ENCODE data around the gene HMGXB4.

Gene HMGXB4

DNA sequence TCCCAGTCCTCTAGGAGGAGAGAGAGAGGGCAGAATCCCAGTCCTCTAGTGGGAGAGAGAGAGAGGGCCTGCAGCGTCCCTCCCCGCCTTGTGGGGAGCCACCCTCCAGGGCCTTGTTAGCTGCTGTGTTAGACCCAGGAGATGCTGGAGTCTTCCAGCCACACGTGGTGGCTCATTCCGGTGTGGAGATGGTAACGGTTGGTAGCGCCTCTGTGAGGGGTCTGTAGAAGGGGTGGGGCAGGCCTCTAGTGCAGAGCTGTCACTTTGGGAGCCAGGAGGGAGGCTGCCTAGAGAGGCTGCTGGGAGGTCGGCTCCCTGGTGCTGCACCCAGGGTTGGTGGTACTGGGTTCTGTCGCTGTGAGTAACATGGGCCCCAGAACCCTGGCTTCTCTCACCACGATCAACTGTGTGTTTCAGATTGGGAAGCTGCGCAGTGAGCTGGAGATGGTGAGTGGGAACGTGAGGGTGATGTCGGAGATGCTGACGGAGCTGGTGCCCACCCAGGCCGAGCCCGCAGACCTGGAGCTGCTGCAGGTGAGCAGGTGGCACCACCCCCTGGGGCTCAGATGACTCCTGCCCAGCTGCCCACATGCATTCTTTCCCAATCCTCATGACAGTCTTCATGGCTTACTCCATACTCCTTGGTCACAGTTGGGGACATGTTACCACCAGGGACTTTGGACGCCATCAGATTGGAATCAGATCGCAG, 69.7 kb downstream of the HMGXB4 start:
- DNase-seq (ENCODE audit: low spot score), result no peak

DNA sequence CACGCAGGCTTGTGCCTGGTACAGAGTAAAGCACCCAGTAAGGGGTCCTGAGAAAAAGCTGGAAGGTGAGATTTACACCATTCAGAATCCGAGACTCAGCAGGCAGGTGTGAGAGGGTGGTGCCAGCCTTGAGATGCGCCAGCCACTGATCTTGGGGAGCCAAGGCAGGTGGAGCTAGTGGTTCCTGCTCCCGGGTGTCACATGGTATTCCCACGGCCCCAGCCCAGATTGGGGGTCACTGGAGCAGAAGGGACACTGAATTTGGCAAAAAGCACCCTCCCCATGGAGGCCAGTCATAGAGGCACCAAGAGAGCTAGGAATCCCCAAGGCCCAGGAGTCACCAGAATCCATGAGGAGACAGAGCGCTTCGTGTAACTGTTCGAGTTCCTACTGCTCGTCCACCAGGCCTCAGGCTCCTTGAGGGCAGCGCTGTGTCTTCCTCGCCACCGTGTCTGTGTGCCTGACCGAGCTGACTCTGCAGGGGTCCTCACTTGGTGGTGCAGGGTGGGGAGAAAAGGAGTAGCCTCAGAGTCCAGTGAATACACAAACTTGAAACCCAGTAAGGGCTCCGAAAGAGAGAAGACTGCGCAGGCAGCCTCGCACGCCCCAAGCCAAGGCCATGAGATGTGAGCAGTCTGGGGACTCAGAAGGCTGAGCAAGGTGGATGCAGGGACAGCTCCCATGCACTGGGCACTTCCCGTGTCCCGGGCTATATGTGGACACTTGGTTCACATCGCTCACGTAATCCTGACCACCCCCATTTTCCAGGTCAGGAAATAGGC, 70.6 kb downstream of the HMGXB4 start:
- no peak for DNase-seq (ENCODE audit: low spot score)

DNA sequence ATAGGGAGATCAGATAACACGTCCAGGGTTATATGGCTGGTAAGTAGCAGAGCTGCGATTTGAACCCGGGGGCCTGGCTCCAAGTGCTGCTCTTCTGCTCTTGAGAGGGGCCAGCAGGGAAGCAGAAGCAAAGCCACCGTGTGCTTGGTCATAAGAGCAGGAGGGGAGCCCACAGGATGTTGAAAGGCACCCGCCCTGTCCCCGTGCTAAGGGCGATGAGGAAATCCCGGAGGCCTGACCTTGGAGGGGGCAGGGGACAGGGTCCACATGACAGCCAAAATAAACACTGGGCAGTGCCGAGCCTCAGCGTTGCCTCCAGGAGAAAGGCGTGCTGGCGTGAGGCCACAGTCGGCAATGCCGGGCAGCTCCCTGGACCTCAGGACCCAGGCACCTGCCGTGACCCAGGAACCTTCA, 71.2 kb downstream of the HMGXB4 start:
- DNase-seq (ENCODE audit: low spot score), result no peak

DNA sequence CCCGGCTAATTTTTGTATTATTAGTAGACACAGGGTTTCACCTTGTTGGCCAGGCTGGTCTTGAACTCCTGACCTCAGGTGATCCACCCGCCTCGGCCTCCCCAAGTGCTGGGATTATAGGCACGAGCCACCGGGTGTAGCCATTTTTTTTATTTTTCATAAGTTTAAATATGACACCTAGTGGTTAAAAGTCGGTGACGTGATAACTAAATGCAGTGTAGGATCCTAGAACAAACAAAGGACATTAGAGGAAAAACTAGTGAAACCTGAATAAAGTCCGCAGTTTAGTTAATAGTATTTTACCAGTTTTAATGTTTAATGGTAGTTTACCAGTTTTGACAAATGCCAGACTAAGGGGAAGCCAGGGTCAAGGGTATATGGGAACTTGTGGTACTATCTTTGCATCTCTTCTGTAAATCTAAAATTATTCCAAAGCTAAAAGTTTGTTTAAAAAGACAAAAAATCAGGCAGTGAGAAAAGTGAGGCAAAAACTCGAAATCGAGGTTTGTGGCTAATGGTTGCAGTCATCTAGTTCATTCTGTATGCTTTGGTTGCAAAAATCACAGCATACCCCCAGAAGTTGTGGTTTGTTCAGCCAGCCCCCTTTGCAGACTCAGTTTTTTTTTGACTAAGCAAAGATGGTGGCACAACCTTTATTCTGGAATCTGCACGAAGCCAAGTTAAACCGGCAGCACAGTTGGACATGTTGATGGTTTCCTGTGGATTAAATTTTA, 72.0 kb downstream of the HMGXB4 start:
- DNase-seq (ENCODE audit: low spot score), result no peak

DNA sequence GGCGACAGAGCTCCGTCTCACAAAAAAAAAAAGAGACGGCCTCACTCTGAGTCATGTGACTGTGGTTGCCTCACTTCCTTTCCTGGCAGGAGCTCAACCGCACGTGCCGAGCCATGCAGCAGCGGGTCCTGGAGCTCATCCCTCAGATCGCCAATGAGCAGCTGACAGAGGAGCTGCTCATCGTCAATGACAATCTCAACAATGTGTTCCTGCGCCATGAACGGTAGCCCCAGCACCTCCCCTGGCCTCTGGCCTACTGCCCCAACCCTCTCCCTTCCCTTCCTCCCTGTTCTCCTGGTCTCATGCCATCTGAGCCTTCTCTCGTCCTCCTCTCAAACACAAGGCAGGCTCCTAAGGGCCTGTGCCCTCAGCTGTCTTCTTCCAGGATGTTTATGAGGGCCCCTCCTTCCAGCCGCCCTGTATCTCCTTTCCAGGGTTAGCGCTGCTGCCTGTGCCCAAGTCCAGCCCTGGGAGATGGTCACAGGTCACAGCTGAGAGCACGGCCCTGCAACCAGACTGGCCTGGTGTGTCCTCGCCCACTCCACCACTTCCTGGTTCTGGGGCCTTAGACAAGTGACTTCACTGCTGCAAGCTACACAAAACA, 73.1 kb downstream of the HMGXB4 start:
- DNase-seq (ENCODE audit: low spot score), result no peak

DNA sequence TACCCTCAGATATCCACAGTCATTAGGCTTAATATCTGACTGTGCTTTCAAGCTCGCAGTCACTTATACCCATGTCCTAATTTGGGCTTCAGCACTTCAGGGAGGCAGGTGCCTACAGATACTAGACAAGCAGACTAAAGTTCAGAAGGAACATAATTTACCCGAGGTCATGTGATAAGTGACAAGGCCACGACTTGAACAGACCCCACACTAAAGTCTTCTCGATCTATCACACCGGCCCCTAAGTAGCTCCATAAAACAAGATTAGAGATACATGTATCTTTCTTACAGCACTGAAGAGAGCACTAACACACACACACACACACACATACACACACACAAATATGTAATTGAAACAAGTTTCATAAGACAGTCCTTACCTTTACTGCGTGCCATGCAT, 75.0 kb downstream of the HMGXB4 start:
- no peak for DNase-seq (ENCODE audit: low spot score)

DNA sequence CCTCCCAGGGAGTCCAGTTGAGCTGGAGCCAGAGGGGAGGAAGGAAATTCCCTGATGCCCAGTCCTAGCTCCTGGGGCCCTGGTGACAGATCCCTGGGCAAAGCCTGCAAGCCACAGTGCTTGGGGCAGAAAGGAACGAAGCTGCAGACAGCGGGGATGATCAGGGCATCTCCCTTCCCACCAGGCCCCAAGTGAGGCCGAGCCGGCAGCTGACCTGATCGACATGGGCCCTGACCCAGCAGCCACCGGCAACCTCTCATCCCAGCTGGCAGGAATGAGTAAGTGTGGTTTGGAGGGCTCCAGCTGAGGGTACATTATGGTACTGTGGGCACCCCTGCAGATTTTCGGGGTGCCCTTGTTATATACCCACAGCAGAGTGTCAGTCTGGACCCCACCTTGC, 75.9 kb downstream of the HMGXB4 start:
- no peak for DNase-seq (ENCODE audit: low spot score)

DNA sequence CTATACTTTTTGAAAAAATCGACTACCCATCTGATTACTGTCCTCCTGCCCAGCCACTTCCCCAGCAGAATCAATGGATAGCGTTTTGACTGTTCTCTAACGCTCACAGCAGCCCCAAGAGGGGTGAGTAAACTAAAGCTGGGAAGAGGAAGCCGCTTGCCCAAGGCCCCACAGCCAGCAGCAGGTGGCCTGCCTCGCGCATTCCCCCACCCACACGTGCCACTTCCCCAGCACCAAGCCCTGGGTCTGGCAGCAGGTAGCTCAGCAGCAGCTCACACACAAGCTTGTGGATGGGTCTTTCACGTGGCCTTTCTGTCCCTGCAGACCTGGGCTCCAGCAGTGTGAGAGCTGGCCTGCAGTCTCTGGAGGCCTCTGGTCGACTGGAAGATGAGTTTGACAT, 76.7 kb downstream of the HMGXB4 start:
- DNase-seq (ENCODE audit: low spot score), result no peak

DNA sequence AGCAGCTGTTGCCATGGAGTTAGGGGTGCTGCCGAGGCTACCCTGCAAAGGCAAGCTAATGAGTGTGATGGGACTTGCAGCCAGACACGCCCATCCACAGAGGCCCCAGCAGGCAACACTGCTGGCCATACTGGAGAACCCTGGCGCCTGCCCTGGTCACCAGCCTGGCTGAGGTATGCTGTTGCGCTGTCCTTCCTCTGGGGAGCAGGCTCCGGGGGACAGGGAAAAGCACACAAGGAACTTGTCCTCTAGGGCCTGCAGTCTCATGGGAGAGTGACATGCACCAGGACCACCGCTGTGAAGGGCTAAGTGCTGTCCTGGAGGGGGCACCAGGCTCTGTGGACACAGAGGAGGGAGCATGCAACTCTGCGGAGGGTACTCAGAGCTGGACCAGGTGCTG, 78.2 kb downstream of the HMGXB4 start:
- DNase-seq (ENCODE audit: low spot score), result no peak

DNA sequence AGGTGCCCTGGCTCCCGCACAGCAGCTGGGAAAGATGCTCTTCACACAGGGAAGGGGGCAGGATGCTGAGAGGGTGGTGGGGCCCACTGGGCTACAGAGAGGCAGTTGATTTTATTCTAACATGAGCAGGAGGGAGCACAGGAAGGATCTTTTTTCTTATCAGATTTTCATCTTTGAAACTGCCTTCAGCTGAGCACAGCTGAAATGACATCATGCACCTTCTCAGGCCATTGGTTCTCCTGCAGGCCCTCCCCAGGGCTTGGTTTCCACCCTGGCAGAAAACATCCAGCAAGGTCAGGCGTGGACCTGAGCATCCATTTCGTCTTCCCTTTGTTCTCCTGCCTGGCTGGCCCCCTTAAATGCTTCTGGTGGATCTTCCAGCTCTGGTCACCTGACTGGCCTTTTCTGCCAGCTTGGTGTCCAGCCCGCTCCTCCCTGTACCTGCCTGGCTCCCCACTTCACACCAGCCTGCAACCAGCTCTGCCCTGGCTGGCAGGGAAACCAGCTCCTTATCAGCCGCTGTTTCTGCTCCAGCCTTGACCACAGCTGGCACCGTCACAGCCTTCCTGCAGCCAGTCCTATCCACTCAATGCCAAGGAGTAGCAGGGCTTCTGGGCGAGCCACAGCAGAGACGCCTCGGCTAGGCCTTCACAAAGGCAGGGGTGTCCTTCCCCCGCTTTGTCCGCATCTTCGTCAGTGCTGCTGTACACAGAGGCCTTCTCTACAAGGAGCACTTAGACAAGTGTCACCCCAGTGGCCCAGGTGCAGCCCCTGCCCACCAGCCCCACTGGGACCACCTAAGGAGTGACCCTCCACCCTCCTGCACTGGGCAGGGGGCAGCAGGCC, 78.9 kb downstream of the HMGXB4 start:
- DNase-seq (ENCODE audit: low spot score), result no peak

DNA sequence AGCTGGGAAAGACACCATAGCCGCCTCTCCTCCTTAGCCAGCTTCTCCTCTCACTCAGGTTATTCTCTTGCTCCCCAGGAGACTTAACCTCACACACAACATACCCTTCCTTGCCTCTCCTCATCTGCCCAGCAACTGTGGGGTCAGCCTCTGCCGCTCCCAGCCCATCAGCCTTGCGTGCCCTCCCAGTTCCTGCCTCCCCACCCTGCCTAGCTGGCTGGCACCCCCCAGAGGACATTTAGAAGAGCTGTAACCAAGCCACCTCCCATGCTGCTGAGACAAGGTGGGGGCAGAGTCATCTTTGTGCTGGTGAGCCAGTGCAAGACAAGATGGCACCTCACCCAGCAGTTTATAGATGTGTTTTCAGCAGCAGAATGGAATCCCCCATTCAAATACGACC, 80.6 kb downstream of the HMGXB4 start:
- DNase-seq (ENCODE audit: low spot score), result peak; percentile 50

DNA sequence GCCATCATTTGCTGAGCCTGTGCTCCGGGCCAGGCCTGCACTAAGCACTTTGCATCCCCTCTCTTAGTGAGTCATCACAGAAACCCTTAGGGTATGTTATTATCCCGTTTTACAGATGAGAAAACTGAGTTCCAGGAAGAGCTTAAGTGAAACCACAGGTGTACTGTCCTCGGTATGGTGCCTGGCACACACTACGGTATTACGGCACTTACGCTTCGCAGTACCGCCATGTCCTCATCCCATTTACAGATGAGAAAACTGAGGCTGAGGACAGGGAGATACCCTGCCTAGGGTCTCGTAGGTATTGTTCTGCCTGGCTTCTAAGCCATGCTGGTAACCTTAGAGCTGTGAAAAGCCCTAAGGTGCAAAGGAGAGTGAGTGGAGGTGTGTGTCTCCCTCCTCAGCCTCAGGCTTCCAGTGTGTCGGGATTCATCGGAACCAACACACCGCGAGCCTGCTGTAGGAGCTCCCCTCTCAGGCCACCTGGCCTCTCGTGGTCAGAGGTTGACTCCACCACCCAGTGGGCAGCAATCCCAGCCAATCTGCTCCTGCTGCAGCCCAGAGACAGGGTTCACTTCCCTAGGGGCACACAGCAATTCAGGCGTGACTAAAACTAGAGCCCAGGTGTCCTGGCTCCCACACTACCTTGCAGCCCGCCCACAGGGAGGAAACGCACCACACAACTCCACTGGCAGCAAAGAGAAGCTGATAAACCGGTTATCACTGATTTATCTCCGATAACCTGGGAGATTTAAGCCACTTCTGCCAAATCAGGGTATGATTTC, 84.0 kb downstream of the HMGXB4 start:
- DNase-seq (ENCODE audit: low spot score), result no peak

DNA sequence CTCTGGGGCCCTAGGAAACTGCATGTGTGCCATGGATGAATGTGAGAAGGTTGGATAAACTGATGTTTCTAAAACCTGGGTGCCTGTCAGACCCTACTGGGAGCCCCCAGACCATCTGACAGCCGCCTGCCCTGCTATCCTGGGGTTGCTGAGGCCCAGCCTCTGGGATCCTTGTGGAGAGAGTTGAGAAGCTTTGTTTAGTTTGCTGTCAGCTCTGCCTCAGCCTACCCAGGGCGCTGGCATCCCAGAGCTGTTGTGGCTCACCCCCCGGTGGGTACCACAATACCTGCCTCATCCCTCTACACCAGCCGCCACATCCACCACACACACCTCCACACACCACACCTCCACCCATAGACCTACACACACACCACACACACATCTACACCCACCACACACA, 85.1 kb downstream of the HMGXB4 start:
- no peak for DNase-seq (ENCODE audit: low spot score)

DNA sequence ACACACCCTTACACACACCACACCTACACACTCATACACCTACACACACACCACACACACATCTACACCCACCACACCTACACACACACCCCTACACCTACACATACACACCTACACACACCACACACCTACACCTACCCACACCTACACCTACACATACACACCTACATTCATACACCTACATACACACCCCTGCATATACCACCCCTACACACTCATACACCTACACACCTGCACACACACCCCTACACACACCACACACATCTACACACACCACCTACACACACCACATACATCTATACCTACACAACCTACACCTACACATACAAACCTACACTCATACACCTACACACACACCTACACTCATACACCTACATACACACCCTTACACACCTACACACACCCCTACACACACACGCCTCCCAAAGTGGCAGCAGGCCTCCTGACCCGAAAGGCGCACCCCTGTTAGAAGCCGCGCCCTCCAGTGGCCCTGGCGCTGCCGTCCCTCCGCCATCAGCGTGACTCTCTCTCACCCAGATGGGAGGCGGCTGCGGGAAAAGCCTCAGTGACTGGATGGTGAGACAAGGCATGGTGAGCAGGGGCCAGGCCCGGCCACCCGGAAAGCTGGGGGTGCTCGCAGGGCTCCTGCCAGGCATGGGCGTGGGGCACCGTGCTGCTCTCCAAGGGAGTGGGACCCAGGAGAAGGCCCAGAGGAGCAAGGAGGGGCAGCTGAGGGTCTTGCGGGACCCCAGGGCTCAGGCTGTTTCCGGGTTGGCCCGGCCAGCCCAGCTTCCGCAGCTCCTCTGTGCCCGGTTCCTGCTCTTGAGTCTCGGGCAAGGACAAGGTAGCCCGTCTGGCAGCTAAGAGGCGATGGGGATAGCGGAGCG, 86.6 kb downstream of the HMGXB4 start:
- DNase-seq (ENCODE audit: low spot score), result no peak

DNA sequence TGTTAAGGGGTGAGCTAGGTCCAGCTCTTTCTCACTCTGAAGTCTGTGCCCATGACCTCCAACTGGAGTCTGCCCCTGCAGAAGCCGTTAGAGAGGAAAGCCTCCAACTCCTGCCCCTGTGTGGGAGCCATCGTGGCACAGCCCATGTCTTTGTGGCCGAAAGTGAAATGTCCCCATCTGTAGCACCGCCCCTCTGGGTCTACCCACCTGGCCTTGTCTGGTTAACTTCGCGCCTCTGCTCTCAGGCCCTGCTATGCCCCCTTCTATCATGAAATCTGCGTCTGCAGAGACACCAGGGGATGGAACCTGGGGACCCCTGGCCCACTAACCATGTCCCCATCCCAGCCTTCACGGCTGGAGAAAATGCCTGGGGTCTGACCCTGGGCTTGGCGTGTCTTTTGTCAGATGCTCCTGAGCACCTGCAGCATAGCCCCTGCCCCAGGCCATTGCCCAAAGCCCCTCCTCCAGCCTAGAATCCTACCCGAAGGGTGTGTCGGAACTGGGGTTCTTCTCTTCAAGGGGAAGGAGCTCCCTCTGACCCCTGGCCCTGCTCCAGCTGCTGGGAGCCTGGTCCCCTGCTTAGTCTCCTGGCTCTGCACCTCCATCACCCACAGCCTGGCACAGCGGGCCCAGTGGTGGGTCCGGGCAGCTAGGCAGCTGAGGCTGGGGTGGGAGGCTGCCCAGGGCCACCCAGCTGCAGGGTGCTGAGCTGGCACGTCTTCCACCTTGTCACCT, 87.8 kb downstream of the HMGXB4 start:
- no peak for DNase-seq (ENCODE audit: low spot score)
